ENCODE results near the gene SUGP2. TPM values are rescaled to one million over a fixed set of nuclear protein-coding genes. Genes with fewer than 3 reads are reported as not detected.

The SUGP2 gene
- polyA plus RNA-seq, 2 donors = 22.8 to 46.7 TPM

DNA sequence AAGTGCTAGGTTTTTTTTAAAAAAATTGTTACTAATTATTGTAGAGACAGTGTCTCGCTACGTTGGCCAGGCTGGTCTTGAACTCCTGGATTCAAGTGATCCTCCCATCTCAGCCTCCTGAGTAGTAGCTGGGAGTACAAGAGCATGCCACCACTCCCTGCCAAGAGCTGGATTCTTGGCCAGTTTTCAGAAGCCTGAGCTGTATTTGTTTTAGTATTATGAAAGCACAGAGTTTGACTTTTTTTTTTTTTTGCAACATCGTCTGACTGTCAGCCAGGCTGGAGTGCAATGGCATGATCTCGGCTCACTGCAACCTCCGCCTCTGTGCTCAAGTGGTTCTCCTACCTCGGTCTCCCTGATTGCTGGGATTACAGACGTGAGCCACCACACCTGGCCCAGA is 7.1 kb upstream of the SUGP2 start:
- Histone ChIP-seq H3K4me3 (ENCODE audit: low read depth in 1 of 2, low read length in 2 of 2) (no peak overlapping the region), H3K4me1 (ENCODE audit: control insufficient read depth in 2 of 2, insufficient read depth in 2 of 2, low read length in 1 of 2) (peaks cover 0 to 2% of the 10 kb centered on the region in 2 donors), H3K36me3 (ENCODE audit: control insufficient read depth in 2 of 2, insufficient read depth in 2 of 2, low read length in 1 of 2) (peaks cover 3 to 31% of the 10 kb centered on the region in 2 donors), H3K27me3 (ENCODE audit: control insufficient read depth in 1 of 2, insufficient read depth in 2 of 2, low read length in 2 of 2) (no peaks in the 10 kb centered on the region), H3K9me3 (ENCODE audit: control insufficient read depth in 2 of 2, insufficient read depth in 1 of 2, low read depth in 1 of 2, low read length in 1 of 2) (no peaks in the 10 kb centered on the region), H3K27ac (ENCODE audit: low read depth in 2 of 2, low read length in 1 of 2) (no peak overlapping the region)
- 46 to 51% methylated on average over 7 of the region's 7 CpGs for WGBS, 2 donors

DNA sequence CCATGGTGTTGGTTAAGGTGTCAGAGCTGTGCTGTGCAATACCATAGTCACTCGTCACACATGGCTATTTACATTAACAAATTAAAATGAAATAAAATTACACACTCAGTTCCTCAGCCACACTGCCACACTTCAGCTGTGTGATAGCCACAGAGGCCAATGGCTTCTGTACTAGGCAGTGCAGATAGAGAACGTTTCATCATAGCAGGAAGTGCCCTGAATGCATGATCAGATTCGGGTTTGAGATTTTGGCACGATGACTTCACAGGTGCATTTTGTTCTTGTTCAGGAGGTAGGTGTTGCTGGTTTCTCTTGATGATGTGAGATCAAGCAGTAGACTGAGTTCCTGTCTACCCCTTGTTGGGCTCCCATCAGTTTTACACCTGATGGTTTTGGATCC is 6.6 kb upstream of the SUGP2 start:
- no peaks in the 10 kb centered on the region for H3K9me3 ChIP-seq (ENCODE audit: control insufficient read depth in 2 of 2, insufficient read depth in 1 of 2, low read depth in 1 of 2, low read length in 1 of 2)
- no peak overlapping the region for H3K4me3 ChIP-seq (ENCODE audit: low read depth in 1 of 2, low read length in 2 of 2)
- H3K27me3 ChIP-seq (ENCODE audit: control insufficient read depth in 1 of 2, insufficient read depth in 2 of 2, low read length in 2 of 2) = no peaks in the 10 kb centered on the region
- 70 to 82% methylated on average over 4 of the region's 4 CpGs for WGBS, 2 donors
- H3K4me1 ChIP-seq (ENCODE audit: control insufficient read depth in 2 of 2, insufficient read depth in 2 of 2, low read length in 1 of 2) = peaks cover 0 to 2% of the 10 kb centered on the region in 2 donors
- peaks cover 3 to 28% of the 10 kb centered on the region in 2 donors for H3K36me3 ChIP-seq (ENCODE audit: control insufficient read depth in 2 of 2, insufficient read depth in 2 of 2, low read length in 1 of 2)
- no peak overlapping the region for H3K27ac ChIP-seq (ENCODE audit: low read depth in 2 of 2, low read length in 1 of 2)

DNA sequence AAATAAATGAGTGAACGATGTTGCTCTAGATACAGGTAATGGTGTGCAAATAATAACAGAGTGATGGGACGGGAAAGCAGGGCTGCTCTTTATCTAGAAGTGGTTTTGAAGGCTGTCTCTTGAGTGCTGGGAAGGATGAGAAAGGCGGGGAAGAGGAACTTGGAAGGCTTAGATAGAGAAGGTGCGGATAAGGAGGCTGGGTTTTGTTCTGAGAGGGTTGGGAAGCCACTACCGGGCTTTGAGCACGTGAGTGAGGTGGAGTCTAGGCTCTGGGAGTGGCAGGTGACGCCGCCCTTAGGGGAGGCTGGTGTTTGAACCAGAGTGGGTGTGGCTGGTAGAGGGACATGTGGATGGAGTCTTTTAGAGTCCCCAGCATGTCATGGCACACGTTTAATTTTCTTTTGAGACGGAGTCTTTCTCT is 897 bp upstream of the SUGP2 start:
- H3K27ac ChIP-seq (ENCODE audit: low read depth in 2 of 2, low read length in 1 of 2) = peak overlapping the region; percentile 86 to 96
- H3K4me3 ChIP-seq (ENCODE audit: low read depth in 1 of 2, low read length in 2 of 2) = peak overlapping the region in 1 of 2 donors; percentile 67
- 7 to 8% methylated on average over 10 of the region's 10 CpGs for WGBS, 2 donors
- no peaks in the 10 kb centered on the region for H3K27me3 ChIP-seq (ENCODE audit: control insufficient read depth in 1 of 2, insufficient read depth in 2 of 2, low read length in 2 of 2)
- H3K4me1 ChIP-seq (ENCODE audit: control insufficient read depth in 2 of 2, insufficient read depth in 2 of 2, low read length in 1 of 2) = peaks cover 0 to 3% of the 10 kb centered on the region in 2 donors
- H3K36me3 ChIP-seq (ENCODE audit: control insufficient read depth in 2 of 2, insufficient read depth in 2 of 2, low read length in 1 of 2) = peaks cover 0 to 4% of the 10 kb centered on the region in 2 donors
- H3K9me3 ChIP-seq (ENCODE audit: control insufficient read depth in 2 of 2, insufficient read depth in 1 of 2, low read depth in 1 of 2, low read length in 1 of 2) = no peaks in the 10 kb centered on the region

DNA sequence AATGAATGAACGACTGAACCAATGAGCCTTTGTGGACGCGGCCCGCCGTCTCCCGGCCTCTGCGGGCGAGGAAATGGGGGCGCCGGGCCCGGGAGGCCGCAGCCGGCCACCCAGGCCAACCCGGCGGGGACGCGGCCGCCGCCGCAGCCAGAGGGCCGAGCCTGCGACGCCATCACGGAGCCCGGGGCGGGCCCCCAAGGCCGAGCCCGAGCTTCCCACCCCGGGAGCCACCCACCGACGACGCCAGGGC is 216 bp downstream of the SUGP2 start:
- 0% methylated on average over 17 to 32 of the region's 32 CpGs for WGBS, 2 donors
- H3K9me3 ChIP-seq (ENCODE audit: control insufficient read depth in 2 of 2, insufficient read depth in 1 of 2, low read depth in 1 of 2, low read length in 1 of 2) = no peaks in the 10 kb centered on the region
- H3K27me3 ChIP-seq (ENCODE audit: control insufficient read depth in 1 of 2, insufficient read depth in 2 of 2, low read length in 2 of 2) = no peaks in the 10 kb centered on the region
- peak overlapping the region; percentile 67 to 68 for H3K4me3 ChIP-seq (ENCODE audit: low read depth in 1 of 2, low read length in 2 of 2)
- H3K27ac ChIP-seq (ENCODE audit: low read depth in 2 of 2, low read length in 1 of 2) = peak overlapping the region; percentile 86 to 96
- peaks cover 0 to 12% of the 10 kb centered on the region in 2 donors for H3K36me3 ChIP-seq (ENCODE audit: control insufficient read depth in 2 of 2, insufficient read depth in 2 of 2, low read length in 1 of 2)
- peaks cover 0 to 3% of the 10 kb centered on the region in 2 donors for H3K4me1 ChIP-seq (ENCODE audit: control insufficient read depth in 2 of 2, insufficient read depth in 2 of 2, low read length in 1 of 2)

DNA sequence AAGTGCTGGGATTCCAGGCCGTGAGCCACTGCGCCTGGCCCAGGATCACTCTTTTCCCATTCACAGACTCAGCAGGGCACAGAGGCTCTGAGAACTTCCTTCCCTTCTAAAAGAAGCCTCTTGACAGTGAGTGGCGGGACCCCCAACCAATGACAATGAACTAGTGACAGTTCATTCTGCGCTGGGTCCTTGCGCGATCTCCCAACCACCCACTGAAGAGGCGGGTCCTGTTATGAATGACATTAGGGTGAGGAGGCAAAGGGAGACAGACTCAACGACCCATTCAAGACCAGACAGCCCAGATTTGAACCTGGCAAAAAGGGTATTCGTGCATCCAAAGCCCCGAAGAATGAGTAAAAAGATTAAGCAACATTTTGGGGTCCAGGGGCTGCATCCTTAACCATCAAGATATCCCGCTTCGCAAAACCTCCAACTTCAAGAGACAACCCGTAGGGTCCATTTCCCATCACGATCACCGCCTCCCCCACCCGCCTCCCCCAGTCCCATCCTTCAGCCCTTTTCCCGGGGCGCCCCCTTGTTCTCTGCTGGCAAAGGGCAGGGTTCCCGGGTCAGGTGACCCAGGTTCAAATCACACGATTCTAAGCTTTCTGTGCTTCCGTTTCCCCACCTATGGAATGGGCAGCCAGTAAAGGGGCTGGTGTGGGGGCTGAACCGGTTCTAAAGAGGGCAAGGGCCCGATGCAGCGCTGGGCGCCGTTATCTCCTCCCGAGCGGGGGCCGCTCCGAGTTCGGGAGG is 719 bp downstream of the SUGP2 start:
- Histone ChIP-seq H3K27me3 (ENCODE audit: control insufficient read depth in 1 of 2, insufficient read depth in 2 of 2, low read length in 2 of 2) (no peaks in the 10 kb centered on the region), H3K4me3 (ENCODE audit: low read depth in 1 of 2, low read length in 2 of 2) (peak overlapping the region; percentile 67 to 68), H3K4me1 (ENCODE audit: control insufficient read depth in 2 of 2, insufficient read depth in 2 of 2, low read length in 1 of 2) (peaks cover 0 to 3% of the 10 kb centered on the region in 2 donors), H3K36me3 (ENCODE audit: control insufficient read depth in 2 of 2, insufficient read depth in 2 of 2, low read length in 1 of 2) (peaks cover 0 to 12% of the 10 kb centered on the region in 2 donors), H3K9me3 (ENCODE audit: control insufficient read depth in 2 of 2, insufficient read depth in 1 of 2, low read depth in 1 of 2, low read length in 1 of 2) (no peaks in the 10 kb centered on the region), H3K27ac (ENCODE audit: low read depth in 2 of 2, low read length in 1 of 2) (peak overlapping the region; percentile 86 to 96)
- WGBS, 2 donors = 7% methylated on average over 30 to 31 of the region's 31 CpGs

DNA sequence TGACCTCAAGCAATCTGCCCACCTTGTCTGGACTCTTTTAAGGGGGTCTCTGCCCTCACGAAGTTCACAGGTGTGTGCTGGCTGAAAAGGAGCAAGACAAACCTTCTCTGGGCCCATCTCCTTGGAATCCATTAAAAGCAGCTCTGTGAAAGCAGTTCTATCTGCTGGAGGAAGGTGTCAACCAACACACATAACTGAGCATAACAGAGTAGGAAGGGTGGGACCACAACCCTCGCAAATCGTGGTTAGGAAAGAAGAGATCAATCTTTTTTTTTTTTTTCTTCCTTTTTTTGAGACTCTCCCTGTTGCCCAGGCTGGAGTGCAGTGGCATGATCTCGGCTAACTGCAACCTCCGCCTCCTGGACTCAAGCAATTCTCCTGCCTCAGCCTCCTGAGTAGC is 1.4 kb downstream of the SUGP2 start:
- no peak overlapping the region for H3K4me3 ChIP-seq (ENCODE audit: low read depth in 1 of 2, low read length in 2 of 2)
- H3K27ac ChIP-seq (ENCODE audit: low read depth in 2 of 2, low read length in 1 of 2) = no peak overlapping the region
- WGBS, 2 donors = 66 to 70% methylated on average over 5 of the region's 5 CpGs
- H3K36me3 ChIP-seq (ENCODE audit: control insufficient read depth in 2 of 2, insufficient read depth in 2 of 2, low read length in 1 of 2) = peaks cover 0 to 13% of the 10 kb centered on the region in 2 donors
- no peaks in the 10 kb centered on the region for H3K27me3 ChIP-seq (ENCODE audit: control insufficient read depth in 1 of 2, insufficient read depth in 2 of 2, low read length in 2 of 2)
- peaks cover 0 to 3% of the 10 kb centered on the region in 2 donors for H3K4me1 ChIP-seq (ENCODE audit: control insufficient read depth in 2 of 2, insufficient read depth in 2 of 2, low read length in 1 of 2)
- H3K9me3 ChIP-seq (ENCODE audit: control insufficient read depth in 2 of 2, insufficient read depth in 1 of 2, low read depth in 1 of 2, low read length in 1 of 2) = no peaks in the 10 kb centered on the region

DNA sequence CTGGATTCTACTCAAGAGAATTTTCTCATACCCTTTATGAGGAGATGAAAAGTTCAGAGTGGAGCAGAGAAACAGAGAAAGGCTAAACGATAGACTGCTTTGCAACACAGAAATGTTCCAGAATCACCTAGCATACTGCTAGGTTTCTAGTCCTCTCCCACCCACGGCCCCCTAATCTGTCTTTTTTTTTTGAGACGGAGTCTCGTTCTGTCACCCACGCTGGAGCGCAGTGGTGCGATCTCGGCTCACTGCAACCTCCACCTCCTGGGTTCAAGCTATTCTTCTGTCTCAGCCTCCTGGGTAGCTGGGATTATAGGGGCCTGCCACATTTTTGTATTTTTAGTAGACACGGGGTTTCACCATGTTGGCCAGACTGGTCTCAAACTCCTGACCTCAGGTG is 4.8 kb downstream of the SUGP2 start:
- Histone ChIP-seq H3K4me1 (ENCODE audit: control insufficient read depth in 2 of 2, insufficient read depth in 2 of 2, low read length in 1 of 2) (no peaks in the 10 kb centered on the region), H3K36me3 (ENCODE audit: control insufficient read depth in 2 of 2, insufficient read depth in 2 of 2, low read length in 1 of 2) (peaks cover 9 to 17% of the 10 kb centered on the region in 2 donors), H3K4me3 (ENCODE audit: low read depth in 1 of 2, low read length in 2 of 2) (no peak overlapping the region), H3K27me3 (ENCODE audit: control insufficient read depth in 1 of 2, insufficient read depth in 2 of 2, low read length in 2 of 2) (no peaks in the 10 kb centered on the region), H3K9me3 (ENCODE audit: control insufficient read depth in 2 of 2, insufficient read depth in 1 of 2, low read depth in 1 of 2, low read length in 1 of 2) (no peaks in the 10 kb centered on the region), H3K27ac (ENCODE audit: low read depth in 2 of 2, low read length in 1 of 2) (no peak overlapping the region)
- 94% methylated on average over 9 of the region's 9 CpGs for WGBS, 2 donors

DNA sequence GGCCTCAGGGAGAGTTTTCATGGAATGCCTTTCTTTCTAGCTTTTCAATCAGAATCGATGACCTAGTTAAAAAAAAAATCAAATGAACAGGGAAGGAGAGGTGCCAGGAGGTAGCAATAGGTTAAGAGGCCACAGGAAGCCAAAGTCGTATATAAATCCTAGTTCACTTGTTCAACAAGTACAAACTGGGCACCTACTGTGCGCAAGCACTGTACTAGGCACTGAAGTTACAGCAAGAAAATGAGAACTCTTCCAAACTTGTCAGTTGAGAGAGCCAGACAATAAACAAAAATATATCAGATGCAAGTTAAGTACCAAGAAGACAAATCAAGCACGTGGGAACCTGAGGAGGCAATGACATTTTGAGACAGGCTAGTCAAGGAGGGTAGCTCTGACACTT is 6.1 kb downstream of the SUGP2 start:
- Histone ChIP-seq H3K9me3 (ENCODE audit: control insufficient read depth in 2 of 2, insufficient read depth in 1 of 2, low read depth in 1 of 2, low read length in 1 of 2) (no peaks in the 10 kb centered on the region), H3K4me3 (ENCODE audit: low read depth in 1 of 2, low read length in 2 of 2) (no peak overlapping the region), H3K36me3 (ENCODE audit: control insufficient read depth in 2 of 2, insufficient read depth in 2 of 2, low read length in 1 of 2) (peaks cover 9 to 22% of the 10 kb centered on the region in 2 donors), H3K4me1 (ENCODE audit: control insufficient read depth in 2 of 2, insufficient read depth in 2 of 2, low read length in 1 of 2) (no peaks in the 10 kb centered on the region), H3K27me3 (ENCODE audit: control insufficient read depth in 1 of 2, insufficient read depth in 2 of 2, low read length in 2 of 2) (no peaks in the 10 kb centered on the region), H3K27ac (ENCODE audit: low read depth in 2 of 2, low read length in 1 of 2) (no peak overlapping the region)
- 86 to 90% methylated on average over 4 of the region's 4 CpGs for WGBS, 2 donors

DNA sequence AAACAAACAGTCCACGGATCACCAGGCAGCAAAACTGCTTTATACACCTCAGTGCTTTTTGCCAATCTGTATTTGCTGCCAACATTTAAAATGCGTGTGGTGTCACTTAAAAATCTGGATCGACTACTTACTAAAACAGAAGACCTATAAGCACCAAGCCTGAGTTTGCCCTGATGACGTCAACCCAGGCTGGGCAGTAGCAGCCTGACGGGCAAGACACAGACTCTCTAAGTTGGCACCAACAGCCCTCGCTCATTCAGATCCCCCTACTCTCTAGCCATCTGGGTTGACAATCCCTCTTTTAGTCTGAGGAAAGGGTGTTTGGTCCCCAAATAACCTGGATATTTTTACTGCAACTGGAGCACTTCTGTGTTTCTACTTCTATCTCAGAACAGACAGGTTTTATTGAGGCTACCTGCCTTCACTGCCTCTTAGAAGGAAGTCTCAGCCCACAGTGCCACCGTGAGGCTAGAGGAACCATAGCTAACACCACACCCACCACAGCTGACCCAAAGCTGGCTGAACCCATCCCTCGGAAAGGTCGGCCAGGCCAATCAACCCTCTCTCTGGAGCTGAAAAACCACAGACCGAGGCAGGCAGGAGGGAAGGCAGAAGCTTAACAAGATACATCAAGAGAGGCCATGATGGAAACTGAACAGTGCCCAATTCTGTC is 6.9 kb downstream of the SUGP2 start:
- 41 to 49% methylated on average over 10 of the region's 10 CpGs for WGBS, 2 donors
- H3K27me3 ChIP-seq (ENCODE audit: control insufficient read depth in 1 of 2, insufficient read depth in 2 of 2, low read length in 2 of 2) = no peaks in the 10 kb centered on the region
- no peak overlapping the region for H3K4me3 ChIP-seq (ENCODE audit: low read depth in 1 of 2, low read length in 2 of 2)
- peaks cover 9 to 23% of the 10 kb centered on the region in 2 donors for H3K36me3 ChIP-seq (ENCODE audit: control insufficient read depth in 2 of 2, insufficient read depth in 2 of 2, low read length in 1 of 2)
- no peaks in the 10 kb centered on the region for H3K9me3 ChIP-seq (ENCODE audit: control insufficient read depth in 2 of 2, insufficient read depth in 1 of 2, low read depth in 1 of 2, low read length in 1 of 2)
- H3K27ac ChIP-seq (ENCODE audit: low read depth in 2 of 2, low read length in 1 of 2) = peak overlapping the region; percentile 68 to 79
- no peaks in the 10 kb centered on the region for H3K4me1 ChIP-seq (ENCODE audit: control insufficient read depth in 2 of 2, insufficient read depth in 2 of 2, low read length in 1 of 2)

DNA sequence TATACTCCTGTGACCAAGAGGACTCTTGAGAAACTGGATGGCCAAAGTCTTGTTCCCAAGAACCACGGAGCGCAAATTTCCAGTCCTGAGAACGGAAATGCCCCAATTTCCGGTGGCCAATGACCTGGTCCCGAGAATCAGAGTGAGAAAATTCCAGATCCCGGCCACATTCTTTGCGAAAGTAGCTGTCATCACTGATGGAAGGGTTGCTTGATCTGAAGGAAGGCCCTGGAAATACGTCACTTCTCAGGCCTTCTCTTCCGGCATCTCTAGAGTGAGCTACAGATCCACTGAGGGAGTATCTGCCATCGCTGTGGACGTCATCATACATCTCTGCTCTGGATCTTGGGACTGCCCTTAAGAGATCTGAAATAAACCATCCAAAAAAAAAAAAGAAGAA is 7.5 kb downstream of the SUGP2 start:
- WGBS, 2 donors = 83 to 86% methylated on average over 11 of the region's 11 CpGs
- H3K36me3 ChIP-seq (ENCODE audit: control insufficient read depth in 2 of 2, insufficient read depth in 2 of 2, low read length in 1 of 2) = peaks cover 9 to 23% of the 10 kb centered on the region in 2 donors
- H3K27ac ChIP-seq (ENCODE audit: low read depth in 2 of 2, low read length in 1 of 2) = peak overlapping the region in 1 of 2 donors; percentile 68
- no peaks in the 10 kb centered on the region for H3K4me1 ChIP-seq (ENCODE audit: control insufficient read depth in 2 of 2, insufficient read depth in 2 of 2, low read length in 1 of 2)
- no peaks in the 10 kb centered on the region for H3K27me3 ChIP-seq (ENCODE audit: control insufficient read depth in 1 of 2, insufficient read depth in 2 of 2, low read length in 2 of 2)
- H3K4me3 ChIP-seq (ENCODE audit: low read depth in 1 of 2, low read length in 2 of 2) = no peak overlapping the region
- no peaks in the 10 kb centered on the region for H3K9me3 ChIP-seq (ENCODE audit: control insufficient read depth in 2 of 2, insufficient read depth in 1 of 2, low read depth in 1 of 2, low read length in 1 of 2)

Data from esophagus (tissue), 2 donors.